ENCODE results near the gene SLCO4A1.

The SLCO4A1 gene

DNA sequence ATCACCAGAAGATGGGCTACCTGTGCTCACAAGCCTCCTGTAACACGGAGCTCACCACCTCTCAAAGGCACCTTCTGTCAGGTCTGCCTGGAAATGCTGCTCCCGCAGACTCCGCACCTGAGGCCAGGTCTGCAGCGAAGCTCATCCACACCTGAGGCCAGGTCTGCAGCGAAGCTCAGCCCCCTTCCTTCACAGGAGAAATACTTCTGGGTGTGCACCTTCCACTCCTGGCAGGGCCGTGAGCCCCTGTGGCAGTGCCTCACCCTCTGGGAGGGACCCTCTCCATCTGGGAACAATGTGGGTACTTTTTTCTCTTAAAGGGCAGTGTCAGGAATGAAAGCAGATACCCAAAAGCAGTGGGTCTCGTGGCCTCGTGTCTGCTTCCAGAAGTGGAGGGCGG is 1.4 kb upstream of the SLCO4A1 start:
- TF ChIP-seq TAF1 (IDR thresholded peaks at IDR 0.05; ENCODE audit: borderline replicate concordance, insufficient read depth, low read length) = no peak
- TF ChIP-seq, protein P1, sequence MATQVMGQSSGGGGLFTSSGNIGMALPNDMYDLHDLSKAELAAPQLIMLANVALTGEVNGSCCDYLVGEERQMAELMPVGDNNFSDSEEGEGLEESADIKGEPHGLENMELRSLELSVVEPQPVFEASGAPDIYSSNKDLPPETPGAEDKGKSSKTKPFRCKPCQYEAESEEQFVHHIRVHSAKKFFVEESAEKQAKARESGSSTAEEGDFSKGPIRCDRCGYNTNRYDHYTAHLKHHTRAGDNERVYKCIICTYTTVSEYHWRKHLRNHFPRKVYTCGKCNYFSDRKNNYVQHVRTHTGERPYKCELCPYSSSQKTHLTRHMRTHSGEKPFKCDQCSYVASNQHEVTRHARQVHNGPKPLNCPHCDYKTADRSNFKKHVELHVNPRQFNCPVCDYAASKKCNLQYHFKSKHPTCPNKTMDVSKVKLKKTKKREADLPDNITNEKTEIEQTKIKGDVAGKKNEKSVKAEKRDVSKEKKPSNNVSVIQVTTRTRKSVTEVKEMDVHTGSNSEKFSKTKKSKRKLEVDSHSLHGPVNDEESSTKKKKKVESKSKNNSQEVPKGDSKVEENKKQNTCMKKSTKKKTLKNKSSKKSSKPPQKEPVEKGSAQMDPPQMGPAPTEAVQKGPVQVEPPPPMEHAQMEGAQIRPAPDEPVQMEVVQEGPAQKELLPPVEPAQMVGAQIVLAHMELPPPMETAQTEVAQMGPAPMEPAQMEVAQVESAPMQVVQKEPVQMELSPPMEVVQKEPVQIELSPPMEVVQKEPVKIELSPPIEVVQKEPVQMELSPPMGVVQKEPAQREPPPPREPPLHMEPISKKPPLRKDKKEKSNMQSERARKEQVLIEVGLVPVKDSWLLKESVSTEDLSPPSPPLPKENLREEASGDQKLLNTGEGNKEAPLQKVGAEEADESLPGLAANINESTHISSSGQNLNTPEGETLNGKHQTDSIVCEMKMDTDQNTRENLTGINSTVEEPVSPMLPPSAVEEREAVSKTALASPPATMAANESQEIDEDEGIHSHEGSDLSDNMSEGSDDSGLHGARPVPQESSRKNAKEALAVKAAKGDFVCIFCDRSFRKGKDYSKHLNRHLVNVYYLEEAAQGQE (IDR thresholded peaks at IDR 0.05; ENCODE audit: insufficient read depth in 1 of 2, low read depth in 2 of 2, low read length in 2 of 2) = no peak
- TF ChIP-seq SIN3A (IDR thresholded peaks at IDR 0.05; ENCODE audit: borderline replicate concordance, insufficient read depth, low read length) = no peak
- no peak for TF ChIP-seq FOXP2 (optimal IDR thresholded peaks at IDR 0.05; ENCODE audit: borderline replicate concordance, extremely low read depth, extremely low read length, insufficient read depth)

DNA sequence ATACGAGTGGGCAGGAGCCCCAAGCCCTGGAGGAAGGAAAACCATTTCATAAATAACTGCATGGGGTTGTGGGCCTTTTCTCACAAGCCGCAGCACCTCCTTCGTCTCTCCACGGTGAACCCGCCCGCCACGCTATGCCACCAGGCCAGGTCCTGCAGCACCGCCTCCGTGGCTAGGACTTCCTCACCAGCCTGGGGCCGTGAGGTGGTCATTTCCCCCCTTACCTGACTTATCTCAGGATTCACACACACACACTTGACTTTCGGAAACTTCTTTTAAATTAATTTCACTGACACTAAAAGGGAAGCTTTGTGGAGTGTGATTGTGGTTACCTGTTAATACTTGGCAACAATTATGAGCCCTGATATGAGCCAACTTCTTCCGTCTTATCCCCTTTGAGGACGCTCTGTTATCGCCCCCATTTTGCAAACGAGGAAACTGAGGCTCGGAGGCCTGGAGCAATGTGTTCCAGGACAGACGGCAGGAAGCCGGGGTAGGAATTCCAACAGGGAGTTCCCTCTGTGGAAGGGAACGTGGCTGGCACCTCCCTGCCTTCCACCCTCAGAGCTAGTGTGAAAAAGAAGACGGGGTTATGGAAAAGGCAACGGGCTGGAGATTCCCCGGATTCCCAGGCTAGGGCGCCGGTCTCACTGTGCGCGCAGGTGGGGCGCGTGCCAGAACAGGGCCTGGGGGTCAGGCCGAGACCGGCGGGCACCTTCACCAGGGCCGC is 817 bp upstream of the SLCO4A1 start:
- TF ChIP-seq POLR2AphosphoS5 (IDR thresholded peaks at IDR 0.05; ENCODE audit: low read depth, low read length) = no peak
- TF ChIP-seq TAF1 (IDR thresholded peaks at IDR 0.05; ENCODE audit: borderline replicate concordance, insufficient read depth, low read length) = no peak
- TF ChIP-seq, protein P1 (IDR thresholded peaks at IDR 0.05; ENCODE audit: insufficient read depth in 1 of 2, low read depth in 2 of 2, low read length in 2 of 2) = no peak
- TF ChIP-seq FOXP2 (optimal IDR thresholded peaks at IDR 0.05; ENCODE audit: borderline replicate concordance, extremely low read depth, extremely low read length, insufficient read depth) = no peak

DNA sequence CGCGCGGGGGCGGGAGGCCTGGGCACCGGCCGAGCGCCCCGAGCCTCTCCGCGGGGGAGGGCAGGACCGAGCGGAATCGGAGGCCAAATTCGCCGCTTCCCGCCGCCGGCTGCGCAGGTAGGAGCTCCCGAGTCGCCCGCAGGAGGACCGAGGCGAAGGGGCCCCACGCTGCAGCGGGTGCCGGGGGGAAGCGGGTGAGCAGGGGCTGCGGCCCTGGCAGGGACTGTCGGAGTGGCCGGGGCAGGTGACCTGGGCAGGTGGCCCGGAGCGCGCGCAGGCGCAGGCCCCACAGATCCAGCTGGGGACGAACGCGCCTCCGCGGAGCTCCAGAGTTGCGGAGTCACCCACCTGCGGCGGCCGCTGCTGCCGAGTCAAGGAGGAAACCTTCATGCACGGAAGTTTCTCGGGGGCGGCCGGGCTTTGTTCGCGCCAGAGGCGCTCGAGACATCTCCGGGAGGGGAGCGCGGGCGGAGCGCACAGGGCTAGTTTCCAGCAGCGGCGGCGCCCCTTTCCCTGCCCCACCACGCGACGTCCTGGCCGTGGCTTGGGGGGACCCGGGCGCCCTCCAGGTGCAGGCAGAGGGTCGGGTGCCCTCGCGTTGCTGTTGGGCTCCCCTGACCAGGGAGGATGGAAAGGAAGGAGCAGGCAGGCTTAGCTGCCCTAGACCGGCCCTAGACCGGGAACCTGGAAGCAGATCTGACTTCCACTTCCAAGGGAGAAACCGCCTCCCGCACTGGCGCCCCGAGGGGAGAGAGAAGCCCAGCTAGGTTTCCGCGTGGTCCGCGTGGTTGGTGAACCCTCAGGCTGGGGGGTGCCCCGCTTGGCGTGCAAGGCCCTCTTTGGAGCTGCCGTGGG is 590 bp downstream of the SLCO4A1 start:
- TF ChIP-seq FOXP2 (optimal IDR thresholded peaks at IDR 0.05; ENCODE audit: borderline replicate concordance, extremely low read depth, extremely low read length, insufficient read depth) (no peak), SIN3A (IDR thresholded peaks at IDR 0.05; ENCODE audit: borderline replicate concordance, insufficient read depth, low read length) (no peak)
- TF ChIP-seq, protein P1 (IDR thresholded peaks at IDR 0.05; ENCODE audit: insufficient read depth in 1 of 2, low read depth in 2 of 2, low read length in 2 of 2) = no peak

DNA sequence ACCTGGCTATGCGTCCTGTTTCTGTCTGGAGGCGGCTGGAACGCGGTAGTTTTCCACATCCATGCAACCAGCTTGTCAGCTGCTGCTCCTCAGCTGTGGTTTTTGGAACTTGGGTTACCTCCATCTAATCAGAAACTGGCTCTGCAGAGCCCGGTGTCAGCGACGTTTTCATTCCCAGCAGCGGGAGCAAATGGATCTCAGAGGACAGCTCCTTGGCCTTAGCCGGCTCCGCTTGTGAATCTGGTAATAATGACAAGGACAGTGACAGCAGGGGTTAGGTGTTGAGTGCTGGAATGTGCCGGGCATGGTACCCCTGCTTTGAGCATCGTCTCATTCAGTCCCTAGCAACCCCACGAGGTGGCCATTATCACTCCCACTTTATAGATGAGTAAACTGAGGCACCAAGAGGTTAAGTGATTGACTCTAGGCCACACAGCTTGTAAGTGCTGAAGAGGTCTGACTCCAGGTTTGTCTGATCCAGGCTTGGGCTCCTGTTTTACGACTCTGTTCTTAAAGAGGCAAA is 1.3 kb downstream of the SLCO4A1 start:
- TF ChIP-seq POLR2AphosphoS5 (IDR thresholded peaks at IDR 0.05; ENCODE audit: low read depth, low read length) (no peak), FOXP2 (optimal IDR thresholded peaks at IDR 0.05; ENCODE audit: borderline replicate concordance, extremely low read depth, extremely low read length, insufficient read depth) (no peak), SIN3A (IDR thresholded peaks at IDR 0.05; ENCODE audit: borderline replicate concordance, insufficient read depth, low read length) (no peak), TAF1 (IDR thresholded peaks at IDR 0.05; ENCODE audit: borderline replicate concordance, insufficient read depth, low read length) (no peak)
- TF ChIP-seq, protein P1 (IDR thresholded peaks at IDR 0.05; ENCODE audit: insufficient read depth in 1 of 2, low read depth in 2 of 2, low read length in 2 of 2) = no peak
